Caco-2 (cell line): ENCODE data around the gene PNMT. TPM values are rescaled to one million over a fixed set of nuclear protein-coding genes. Genes with fewer than 3 reads are reported as not detected.

Source experiments
- BruUV-seq: library from RNA; stranded (reverse); fragments of 400-500 nt; replicated peaks from 2 replicates; lab custom pipeline; 2021; lab: Mats Ljungman, UMichigan
- CTCF ChIA-PET: fragments of 300-600 bp; sonication (Branson Sonifier 250); formaldehyde crosslinking; loops from one replicate; lab custom pipeline; 2022; ENCODE audit warnings: antibody characterized with exemption; lab: Charles Lee
- POLR2A ChIA-PET: fragments of 300-600 bp; sonication (Branson Sonifier 250); formaldehyde crosslinking; loops from one replicate; lab custom pipeline; 2022; ENCODE audit warnings: antibody characterized with exemption; lab: Charles Lee
- DNase-seq, 2 experiments: peaks; one replicate each; pipeline versions ENCODE4 v3.0.0 to v3.0.0-alpha.2; 2020 to 2022
- H3K27me3 ChIP-seq: replicated peaks from 2 replicates; pipeline ENCODE4 v1.6.0; 2011; ENCODE audit warnings: low read length; ENCODE audit not compliant: control insufficient read depth, insufficient read depth
- H3K36me3 ChIP-seq: 2 replicates; pipeline ENCODE4 v1.5.1; 2011; ENCODE audit warnings: low read length; ENCODE audit not compliant: control insufficient read depth, insufficient read depth
- H3K4me1 ChIP-seq: fragments of 250-450 bp; sonication (Bioruptor Pico); 2 replicates; pipeline ENCODE4 v1.5.1; 2020; ENCODE audit warnings: mild to moderate bottlenecking
- H3K4me3 ChIP-seq: 2 replicates; pipeline ENCODE4 v1.5.1; 2011; ENCODE audit warnings: low read depth, mild to moderate bottlenecking, control low read depth, low read length
- H3K9me3 ChIP-seq: fragments of 250-450 bp; sonication (Bioruptor Pico); 2 replicates; pipeline ENCODE4 v1.5.1; 2020; ENCODE audit warnings: mild to moderate bottlenecking, moderate library complexity
- H3K27ac Mint-ChIP-seq: one replicate; pipeline ENCODE4 v1.8.0; 2022; ENCODE audit warnings: mixed read lengths; ENCODE audit not compliant: unreplicated experiment
- H3K27me3 Mint-ChIP-seq: one replicate; pipeline ENCODE4 v1.8.0; 2022; ENCODE audit warnings: mixed read lengths; ENCODE audit not compliant: insufficient read depth, unreplicated experiment
- H3K36me3 Mint-ChIP-seq: one replicate; pipeline ENCODE4 v1.8.0; 2022; ENCODE audit warnings: mild to moderate bottlenecking, mixed read lengths; ENCODE audit not compliant: insufficient read depth, unreplicated experiment
- H3K4me1 Mint-ChIP-seq: one replicate; pipeline ENCODE4 v1.8.0; 2022; ENCODE audit warnings: low read depth, mixed read lengths; ENCODE audit not compliant: unreplicated experiment
- H3K4me3 Mint-ChIP-seq: one replicate; pipeline ENCODE4 v1.8.0; 2022; ENCODE audit warnings: mild to moderate bottlenecking, moderate library complexity, mixed read lengths; ENCODE audit not compliant: unreplicated experiment
- H3K9me3 Mint-ChIP-seq: one replicate; pipeline ENCODE4 v1.8.0; 2022; ENCODE audit warnings: mixed read lengths; ENCODE audit not compliant: unreplicated experiment
- intact Hi-C: fragments of 100-400 bp; cut with micrococcal nuclease; formaldehyde crosslinking; loops from one replicate; pipeline ENCODE4 v1.10.0; 2022; ENCODE audit not compliant: unreplicated experiment
- total RNA-seq: library from RNA; stranded (reverse); gene quantifications from 2 replicates; pipeline ENCODE4 v1.2.3, GENCODE V29; 2022
- TF ChIP-seq, protein P1 (sequence below), 2 experiments: fragments of 200-600 bp in 1 of 2; IDR thresholded peaks; 1 replicate in 1 of 2; 2 replicates in 1 of 2; pipeline versions ENCODE4 v1.5.1 to v1.8.0; 2011 to 2022; ENCODE audit warnings: antibody characterized with exemption in 1 of 2, control low read depth in 1 of 2, inconsistent platforms in 1 of 2, low read depth in 1 of 2, low read length in 1 of 2, mild to moderate bottlenecking in 1 of 2, moderate library complexity in 1 of 2; ENCODE audit not compliant: insufficient read depth in 1 of 2, severe bottlenecking in 1 of 2, unreplicated experiment in 1 of 2

The PNMT gene
- total RNA-seq, 1 experiment from 2014 or later: not detected

DNA sequence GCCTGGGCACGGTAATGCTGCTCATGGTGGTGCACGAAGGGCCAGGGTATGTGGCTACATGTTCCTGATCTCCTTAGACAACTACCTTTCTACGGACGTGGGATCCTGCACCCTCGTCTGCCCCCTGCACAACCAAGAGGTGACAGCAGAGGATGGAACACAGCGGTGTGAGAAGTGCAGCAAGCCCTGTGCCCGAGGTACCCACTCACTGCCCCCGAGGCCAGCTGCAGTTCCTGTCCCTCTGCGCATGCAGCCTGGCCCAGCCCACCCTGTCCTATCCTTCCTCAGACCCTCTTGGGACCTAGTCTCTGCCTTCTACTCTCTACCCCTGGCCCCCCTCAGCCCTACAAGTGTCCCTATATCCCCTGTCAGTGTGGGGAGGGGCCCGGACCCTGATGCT, 43.6 kb downstream of the PNMT start:
- H3K4me1 ChIP-seq: no peaks in the 10 kb centered on the region
- peaks cover 8% of the 10 kb centered on the region for H3K36me3 ChIP-seq
- intact Hi-C loops: no loop called here
- no peaks in the 10 kb centered on the region for H3K27me3 Mint-ChIP-seq
- DNase-seq: no peak
- no peaks in the 10 kb centered on the region for H3K27me3 ChIP-seq
- no peaks in the 10 kb centered on the region for H3K9me3 Mint-ChIP-seq
- TF ChIP-seq, protein P1, sequence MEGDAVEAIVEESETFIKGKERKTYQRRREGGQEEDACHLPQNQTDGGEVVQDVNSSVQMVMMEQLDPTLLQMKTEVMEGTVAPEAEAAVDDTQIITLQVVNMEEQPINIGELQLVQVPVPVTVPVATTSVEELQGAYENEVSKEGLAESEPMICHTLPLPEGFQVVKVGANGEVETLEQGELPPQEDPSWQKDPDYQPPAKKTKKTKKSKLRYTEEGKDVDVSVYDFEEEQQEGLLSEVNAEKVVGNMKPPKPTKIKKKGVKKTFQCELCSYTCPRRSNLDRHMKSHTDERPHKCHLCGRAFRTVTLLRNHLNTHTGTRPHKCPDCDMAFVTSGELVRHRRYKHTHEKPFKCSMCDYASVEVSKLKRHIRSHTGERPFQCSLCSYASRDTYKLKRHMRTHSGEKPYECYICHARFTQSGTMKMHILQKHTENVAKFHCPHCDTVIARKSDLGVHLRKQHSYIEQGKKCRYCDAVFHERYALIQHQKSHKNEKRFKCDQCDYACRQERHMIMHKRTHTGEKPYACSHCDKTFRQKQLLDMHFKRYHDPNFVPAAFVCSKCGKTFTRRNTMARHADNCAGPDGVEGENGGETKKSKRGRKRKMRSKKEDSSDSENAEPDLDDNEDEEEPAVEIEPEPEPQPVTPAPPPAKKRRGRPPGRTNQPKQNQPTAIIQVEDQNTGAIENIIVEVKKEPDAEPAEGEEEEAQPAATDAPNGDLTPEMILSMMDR (IDR thresholded peaks at IDR 0.05; ENCODE audit: insufficient read depth in 1 of 2, low read depth in 1 of 2, low read length in 1 of 2, severe bottlenecking in 1 of 2, unreplicated experiment in 1 of 2): no peak
- H3K4me1 Mint-ChIP-seq: no peaks in the 10 kb centered on the region
- H3K36me3 Mint-ChIP-seq: peaks cover 73% of the 10 kb centered on the region
- H3K4me3 ChIP-seq: no peak overlapping the region
- no peak overlapping the region for H3K27ac Mint-ChIP-seq
- BruUV-seq: no TSS peak
- no peaks in the 10 kb centered on the region for H3K9me3 ChIP-seq
- ChIA-PET CTCF (no interaction called here), POLR2A (no interaction called here)
- no peak overlapping the region for H3K4me3 Mint-ChIP-seq

DNA sequence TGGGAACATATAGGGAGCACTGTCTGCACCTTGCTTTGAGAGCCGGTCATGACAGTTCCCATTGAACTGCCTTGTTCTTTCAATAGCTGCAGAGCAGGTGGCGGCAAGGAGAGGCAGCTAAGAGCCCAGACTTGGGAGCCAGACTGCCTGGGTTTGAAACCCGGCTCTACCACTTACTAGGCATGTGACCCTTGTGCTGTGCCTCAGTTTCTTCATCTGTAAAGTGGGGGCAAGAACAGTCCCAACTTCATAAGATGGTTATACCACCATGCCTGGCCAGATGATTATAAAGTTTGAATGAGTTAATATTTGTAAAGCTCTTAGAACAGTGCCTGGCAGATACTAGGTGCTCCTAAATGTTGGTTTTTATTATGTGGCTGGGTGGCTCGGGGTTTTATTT, 46.0 kb downstream of the PNMT start:
- H3K36me3 Mint-ChIP-seq: peaks cover 74% of the 10 kb centered on the region
- no peaks in the 10 kb centered on the region for H3K9me3 Mint-ChIP-seq
- no peak overlapping the region for H3K27ac Mint-ChIP-seq
- no peaks in the 10 kb centered on the region for H3K27me3 Mint-ChIP-seq
- H3K36me3 ChIP-seq: peaks cover 8% of the 10 kb centered on the region
- intact Hi-C loops: no loop called here
- H3K4me3 Mint-ChIP-seq: no peak overlapping the region
- H3K9me3 ChIP-seq: no peaks in the 10 kb centered on the region
- ChIA-PET POLR2A (interaction anchor here (1.1 kb wide), 1 partner anchor 14 kb away, joined by 3 read pairs; the partner anchor contains the start of gene ERBB2), CTCF (interaction anchor here (0.7 kb wide), 1 partner anchor 22 kb away, joined by 4 read pairs; no protein-coding TSS in a partner anchor)
- H3K4me3 ChIP-seq: no peak overlapping the region
- no TSS peak for BruUV-seq
- H3K4me1 Mint-ChIP-seq: no peaks in the 10 kb centered on the region
- H3K4me1 ChIP-seq: no peaks in the 10 kb centered on the region
- DNase-seq: no peak
- TF ChIP-seq, protein P1 (IDR thresholded peaks at IDR 0.05; ENCODE audit: insufficient read depth in 1 of 2, low read depth in 1 of 2, low read length in 1 of 2, severe bottlenecking in 1 of 2, unreplicated experiment in 1 of 2): no peak
- H3K27me3 ChIP-seq: no peaks in the 10 kb centered on the region

DNA sequence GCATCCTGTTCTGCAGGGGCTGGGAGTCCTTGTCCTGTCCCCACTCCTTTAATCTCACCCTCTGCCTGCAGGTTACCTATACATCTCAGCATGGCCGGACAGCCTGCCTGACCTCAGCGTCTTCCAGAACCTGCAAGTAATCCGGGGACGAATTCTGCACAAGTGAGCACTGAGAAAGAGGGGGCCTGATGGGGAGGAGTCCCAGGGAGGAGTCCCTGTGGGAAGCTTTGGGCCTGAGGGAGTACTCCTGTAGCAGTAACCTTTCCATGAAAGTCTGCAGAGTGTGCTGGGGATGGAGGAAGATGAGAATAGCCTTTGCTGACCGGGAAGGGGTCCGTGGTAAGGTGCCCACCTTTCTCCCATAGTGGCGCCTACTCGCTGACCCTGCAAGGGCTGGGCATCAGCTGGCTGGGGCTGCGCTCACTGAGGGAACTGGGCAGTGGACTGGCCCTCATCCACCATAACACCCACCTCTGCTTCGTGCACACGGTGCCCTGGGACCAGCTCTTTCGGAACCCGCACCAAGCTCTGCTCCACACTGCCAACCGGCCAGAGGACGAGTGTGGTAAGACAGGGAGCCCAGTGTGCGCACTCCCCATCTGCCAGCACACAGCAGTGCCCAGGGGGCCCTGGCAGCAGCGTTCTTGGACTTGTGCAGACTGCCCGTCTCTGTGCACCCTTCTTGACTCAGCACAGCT, 47.3 kb downstream of the PNMT start:
- BruUV-seq: no TSS peak
- H3K9me3 ChIP-seq: no peaks in the 10 kb centered on the region
- DNase-seq: no peak
- no peaks in the 10 kb centered on the region for H3K27me3 ChIP-seq
- peaks cover 7% of the 10 kb centered on the region for H3K36me3 ChIP-seq
- peaks cover 72% of the 10 kb centered on the region for H3K36me3 Mint-ChIP-seq
- ChIA-PET CTCF (interaction anchor here (0.7 kb wide), 1 partner anchor 11 kb away, joined by 3 read pairs; no protein-coding TSS in a partner anchor), POLR2A (interaction anchor here (1.1 kb wide), 1 partner anchor 15 kb away, joined by 3 read pairs; the partner anchor contains the start of gene ERBB2)
- H3K4me3 Mint-ChIP-seq: no peak overlapping the region
- no peak overlapping the region for H3K4me3 ChIP-seq
- H3K4me1 ChIP-seq: no peaks in the 10 kb centered on the region
- H3K27me3 Mint-ChIP-seq: no peaks in the 10 kb centered on the region
- intact Hi-C loops: no loop called here
- no peaks in the 10 kb centered on the region for H3K9me3 Mint-ChIP-seq
- H3K27ac Mint-ChIP-seq: no peak overlapping the region
- H3K4me1 Mint-ChIP-seq: no peaks in the 10 kb centered on the region
- TF ChIP-seq, protein P1 (IDR thresholded peaks at IDR 0.05; ENCODE audit: insufficient read depth in 1 of 2, low read depth in 1 of 2, low read length in 1 of 2, severe bottlenecking in 1 of 2, unreplicated experiment in 1 of 2): no peak
